NB4 (cell line): ENCODE data around the gene PPIF.

ENCODE experiments used
- DNase-seq: peaks from one replicate; pipeline ENCODE4 v3.0.0; 2010; ENCODE audit warnings: low read depth
- H3K4me3 ChIP-seq: one replicate; pipeline ENCODE4 v1.5.1; 2011; ENCODE audit warnings: mild to moderate bottlenecking, low read depth, low read length, moderate library complexity
- MAX ChIP-seq: IDR thresholded peaks from 2 replicates; pipeline ENCODE4 v1.6.1; 2011; ENCODE audit warnings: low read depth, low read length
- MYC ChIP-seq: IDR thresholded peaks from 2 replicates; pipeline ENCODE4 v1.6.1; 2011; ENCODE audit warnings: low read depth, low read length
- POLR2A ChIP-seq: IDR thresholded peaks from 2 replicates; pipeline ENCODE4 v1.6.1; 2011; ENCODE audit warnings: mild to moderate bottlenecking; ENCODE audit not compliant: insufficient read length; ENCODE audit errors: extremely low read depth
- TF ChIP-seq, protein P1 (sequence below): IDR thresholded peaks from one replicate; pipeline ENCODE4 v1.5.1; 2012; ENCODE audit warnings: low read depth, low read length

The PPIF gene

DNA sequence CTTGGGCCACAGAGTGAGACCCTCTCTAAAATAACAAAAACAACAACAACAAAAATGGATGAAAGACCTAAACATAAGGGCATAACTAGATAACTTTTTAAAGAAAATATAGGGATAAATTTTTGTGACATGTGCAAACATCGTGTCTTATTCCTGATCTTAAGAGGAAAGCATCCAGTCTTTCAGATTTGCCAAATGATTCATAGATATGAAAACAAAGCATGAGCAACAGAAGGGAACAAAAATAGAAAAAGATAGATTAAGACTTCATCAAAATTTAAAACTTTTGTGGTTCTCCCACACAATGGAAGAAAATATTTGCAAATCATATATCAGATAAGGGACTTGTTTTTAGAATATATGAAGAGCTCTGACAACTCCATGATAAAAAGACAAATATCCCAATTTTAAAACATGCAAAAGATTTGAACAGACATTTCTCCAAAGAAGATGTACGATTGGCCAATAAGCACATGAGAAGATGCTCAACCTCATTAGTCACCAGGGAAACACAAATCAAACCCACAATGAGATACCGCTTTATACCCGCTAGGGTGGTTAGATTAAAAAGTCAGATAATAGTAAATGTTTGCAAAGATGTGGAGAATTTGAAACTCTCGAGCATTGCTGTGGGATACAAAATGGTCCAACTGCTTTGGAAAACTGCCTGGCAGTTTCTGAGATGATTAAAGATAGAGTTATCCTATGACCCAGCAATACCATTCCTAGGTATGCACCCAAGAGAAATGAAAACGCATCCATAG, 20.3 kb downstream of the PPIF start:
- no peak overlapping the region for H3K4me3 ChIP-seq
- TF ChIP-seq, protein P1, sequence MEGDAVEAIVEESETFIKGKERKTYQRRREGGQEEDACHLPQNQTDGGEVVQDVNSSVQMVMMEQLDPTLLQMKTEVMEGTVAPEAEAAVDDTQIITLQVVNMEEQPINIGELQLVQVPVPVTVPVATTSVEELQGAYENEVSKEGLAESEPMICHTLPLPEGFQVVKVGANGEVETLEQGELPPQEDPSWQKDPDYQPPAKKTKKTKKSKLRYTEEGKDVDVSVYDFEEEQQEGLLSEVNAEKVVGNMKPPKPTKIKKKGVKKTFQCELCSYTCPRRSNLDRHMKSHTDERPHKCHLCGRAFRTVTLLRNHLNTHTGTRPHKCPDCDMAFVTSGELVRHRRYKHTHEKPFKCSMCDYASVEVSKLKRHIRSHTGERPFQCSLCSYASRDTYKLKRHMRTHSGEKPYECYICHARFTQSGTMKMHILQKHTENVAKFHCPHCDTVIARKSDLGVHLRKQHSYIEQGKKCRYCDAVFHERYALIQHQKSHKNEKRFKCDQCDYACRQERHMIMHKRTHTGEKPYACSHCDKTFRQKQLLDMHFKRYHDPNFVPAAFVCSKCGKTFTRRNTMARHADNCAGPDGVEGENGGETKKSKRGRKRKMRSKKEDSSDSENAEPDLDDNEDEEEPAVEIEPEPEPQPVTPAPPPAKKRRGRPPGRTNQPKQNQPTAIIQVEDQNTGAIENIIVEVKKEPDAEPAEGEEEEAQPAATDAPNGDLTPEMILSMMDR: no peak
- TF ChIP-seq MYC (no peak), POLR2A (no peak), MAX (no peak)
- no peak for DNase-seq

- TF ChIP-seq MAX: no peak
- no peak for TF ChIP-seq MYC
- TF ChIP-seq, protein P1: no peak
- no peak for TF ChIP-seq POLR2A
- peak; percentile 1 for DNase-seq
- H3K4me3 ChIP-seq: no peak overlapping the region
Measured at GRCh38 chr10:79372871-79373270, 25.6 kb downstream of the PPIF start.

GRCh38 chr10:79374312-79375191, 27.3 kb downstream of the PPIF start:
- TF ChIP-seq MAX (0 out of 2 replicates have a peak, but pooled peaks have one; percentile 26), POLR2A (no peak), MYC (no peak)
- TF ChIP-seq, protein P1: peak; percentile 95
- peak; percentile 75 for DNase-seq
- no peak overlapping the region for H3K4me3 ChIP-seq

- DNase-seq: peak; percentile 31
- H3K4me3 ChIP-seq: no peak overlapping the region
- TF ChIP-seq MAX: no peak
- TF ChIP-seq POLR2A: no peak
- TF ChIP-seq, protein P1: no peak
- no peak for TF ChIP-seq MYC
Measured at GRCh38 chr10:79375321-79376077, 28.2 kb downstream of the PPIF start.

- H3K4me3 ChIP-seq: no peak overlapping the region
- DNase-seq: no peak
- TF ChIP-seq MAX (no peak), MYC (no peak), POLR2A (no peak)
- TF ChIP-seq, protein P1: no peak
Measured at GRCh38 chr10:79376078-79376628, 28.9 kb downstream of the PPIF start.
